ENCODE data around the gene TGIF1.

GRCh38 chr18:3429121-3429520, 20.9 kb upstream of the TGIF1 start:
- no peak for TF ChIP-seq CTCF (IDR thresholded peaks at IDR 0.05 in 2 of 3, conservative IDR thresholded peaks at IDR 0.05 in 1 of 3; ENCODE audit: control insufficient read depth in 2 of 3, extremely low read depth in 1 of 3, insufficient read depth in 1 of 3, low read depth in 3 of 3, low read length in 3 of 3)
- no peak for TF ChIP-seq GABPA (IDR thresholded peaks at IDR 0.05; ENCODE audit: low read depth)
- no peak for TF ChIP-seq POLR2AphosphoS5 (IDR thresholded peaks at IDR 0.05; ENCODE audit: low read length)
- TF ChIP-seq ZNF274 (IDR thresholded peaks at IDR 0.05; ENCODE audit: insufficient read depth, insufficient read length): no peak
- TF ChIP-seq POLR2A (IDR thresholded peaks at IDR 0.05; ENCODE audit: low read depth, low read length): no peak
- TF ChIP-seq USF2 (IDR thresholded peaks at IDR 0.05; ENCODE audit: borderline replicate concordance, low read depth, low read length): no peak

Data from GM12878 (cell line).